HCT116 (cell line): ENCODE results near the gene ZC3H12A. TPM values are rescaled to one million over a fixed set of nuclear protein-coding genes. Genes with fewer than 3 reads are reported as not detected.

Source experiments
- ATAC-seq: fragments of 200-7000 bp; cut with Tn5 transposase; 2 replicates; pipeline ENCODE4 v1.9.1; 2020; ENCODE audit warnings: mild to moderate bottlenecking, moderate library complexity
- BruUV-seq: library from RNA; stranded (reverse); fragments of 400-500 nt; replicated peaks from 2 replicates; lab custom pipeline; 2021; lab: Mats Ljungman, UMichigan
- CTCF ChIA-PET: fragments of 300-600 bp; sonication (Branson Sonifier 250); formaldehyde crosslinking; loops from one replicate; lab custom pipeline; 2021; ENCODE audit warnings: antibody characterized with exemption; lab: Charles Lee
- POLR2A ChIA-PET: fragments of 300-600, 350-600 bp; sonication (Branson Sonifier 250); formaldehyde crosslinking; loops from one replicate; lab custom pipeline; 2021; ENCODE audit warnings: antibody characterized with exemption; lab: Charles Lee
- RAD21 ChIA-PET, 2 experiments: fragments of 300-600 bp; sonication (Branson Sonifier 250); formaldehyde crosslinking; loops; one replicate each; lab custom pipeline; 2023; ENCODE audit warnings: low total read pairs in 2 of 2; ENCODE audit not compliant: uncharacterized antibody in 2 of 2, unreplicated experiment in 2 of 2, low non-redundant PET in 1 of 2; lab: Charles Lee
- DNase-seq: peaks from one replicate; pipeline ENCODE4 v3.0.0-alpha.2; 2010; ENCODE audit warnings: low read depth, low spot score
- H2AFZ ChIP-seq: fragments of 200-600 bp; shearing (Covaris generic), sonication (generic); 2 replicates; pipeline ENCODE4 v1.6.1; 2017; ENCODE audit warnings: low read depth, mixed run types, mixed read lengths, antibody characterized with exemption, low read length; ENCODE audit not compliant: poor library complexity, severe bottlenecking
- H3K27ac ChIP-seq: 2 replicates; pipeline ENCODE4 v1.5.1; 2012; ENCODE audit warnings: low read depth, low read length
- H3K27me3 ChIP-seq: fragments of 200-600 bp; sonication (generic); 2 replicates; pipeline ENCODE4 v1.6.1; 2016; ENCODE audit warnings: mixed run types, low read length, mixed read lengths; ENCODE audit not compliant: insufficient read depth
- H3K36me3 ChIP-seq, 2 experiments: fragments of 200-500 bp in 1 of 2; fragments of 200-600 bp in 1 of 2; sonication (Bioruptor generic) in 1 of 2; sonication (generic) in 1 of 2; 2 replicates each; pipeline versions ENCODE4 v1.5.1 to v1.6.1; 2014 to 2016; ENCODE audit warnings: low read length in 2 of 2, inconsistent platforms in 1 of 2, mixed read lengths in 1 of 2, mixed run types in 1 of 2; ENCODE audit not compliant: insufficient read depth in 2 of 2, control insufficient read depth in 1 of 2
- H3K4me1 ChIP-seq, 2 experiments: fragments of 200-600 bp in 1 of 2; sonication (generic) in 1 of 2; 2 replicates each; pipeline versions ENCODE4 v1.5.1 to v1.6.1; 2012 to 2017; ENCODE audit warnings: low read length in 2 of 2, inconsistent platforms in 1 of 2, mild to moderate bottlenecking in 1 of 2, mixed read lengths in 1 of 2, mixed run types in 1 of 2, moderate library complexity in 1 of 2; ENCODE audit not compliant: insufficient read depth in 2 of 2, control insufficient read depth in 1 of 2
- H3K4me2 ChIP-seq: fragments of 200-600 bp; sonication (generic); 2 replicates; pipeline ENCODE4 v1.6.1; 2017; ENCODE audit warnings: mixed run types, low read length, mixed read lengths
- H3K4me3 ChIP-seq, 2 experiments: fragments of 200-600 bp in 1 of 2; sonication (generic) in 1 of 2; replicated peaks in 1 of 2; 2 replicates each; pipeline ENCODE4 v1.5.1; 2011 to 2016; ENCODE audit warnings: low read length in 2 of 2, control low read depth in 1 of 2, low read depth in 1 of 2, mild to moderate bottlenecking in 1 of 2, mixed read lengths in 1 of 2, mixed run types in 1 of 2
- H3K79me2 ChIP-seq: fragments of 200-600 bp; sonication (generic); 2 replicates; pipeline ENCODE4 v1.6.1; 2017; ENCODE audit warnings: mild to moderate bottlenecking, mixed run types, low read length, moderate library complexity, mixed read lengths; ENCODE audit not compliant: insufficient read depth
- H3K9ac ChIP-seq: fragments of 200-600 bp; sonication (generic); 2 replicates; pipeline ENCODE4 v1.6.1; 2016; ENCODE audit warnings: low read length, mixed read lengths
- H3K9me2 ChIP-seq: fragments of 200-600 bp; sonication (generic), shearing (Covaris generic); 2 replicates; pipeline ENCODE4 v1.6.1; 2017; ENCODE audit warnings: mixed run types, mild to moderate bottlenecking, moderate library complexity; ENCODE audit not compliant: insufficient read depth
- H3K9me3 ChIP-seq, 2 experiments: fragments of 200-500 bp in 1 of 2; fragments of 200-600 bp in 1 of 2; sonication (Bioruptor generic) in 1 of 2; sonication (generic) in 1 of 2; 2 replicates each; pipeline ENCODE4 v1.6.1; 2014 to 2017; ENCODE audit warnings: low read length in 2 of 2, mixed read lengths in 2 of 2, inconsistent platforms in 1 of 2, low read depth in 1 of 2, mild to moderate bottlenecking in 1 of 2, mixed run types in 1 of 2, moderate library complexity in 1 of 2; ENCODE audit not compliant: control insufficient read depth in 1 of 2, insufficient read depth in 1 of 2
- H4K20me1 ChIP-seq: fragments of 200-600 bp; sonication (generic), shearing (Covaris generic); 2 replicates; pipeline ENCODE4 v1.6.1; 2017; ENCODE audit warnings: mixed run types, mild to moderate bottlenecking, moderate library complexity; ENCODE audit not compliant: insufficient read depth
- CBX3 ChIP-seq: IDR thresholded peaks from 2 replicates; pipeline ENCODE4 v1.6.1; 2012; ENCODE audit warnings: low read depth
- ELF1 ChIP-seq: IDR thresholded peaks from 2 replicates; pipeline ENCODE4 v1.6.1; 2012; ENCODE audit warnings: low read depth, borderline replicate concordance
- EZH2phosphoT487 ChIP-seq: fragments of 200-600 bp; IDR thresholded peaks from 2 replicates; pipeline ENCODE4 v1.6.1; 2018; ENCODE audit warnings: antibody characterized with exemption, borderline replicate concordance
- FOSL1 ChIP-seq: IDR thresholded peaks from 2 replicates; pipeline ENCODE4 v1.6.1; 2012; ENCODE audit warnings: low read depth
- JUND ChIP-seq: IDR thresholded peaks from 2 replicates; pipeline ENCODE4 v1.6.1; 2012
- POLR2AphosphoS5 ChIP-seq: IDR thresholded peaks from 2 replicates; pipeline ENCODE4 v1.6.1; 2011; ENCODE audit warnings: mild to moderate bottlenecking, low read depth, low read length, moderate library complexity
- RAD21 ChIP-seq: IDR thresholded peaks from 2 replicates; pipeline ENCODE4 v1.6.1; 2012; ENCODE audit warnings: low read depth, mild to moderate bottlenecking
- SIN3A ChIP-seq: IDR thresholded peaks from 2 replicates; pipeline ENCODE4 v1.6.1; 2012; ENCODE audit warnings: low read depth
- SP1 ChIP-seq: IDR thresholded peaks from 2 replicates; pipeline ENCODE4 v1.6.1; 2012; ENCODE audit warnings: low read depth
- TCF7L2 ChIP-seq: IDR thresholded peaks from 2 replicates; pipeline ENCODE4 v1.7.0; 2011; ENCODE audit warnings: borderline replicate concordance, inconsistent platforms; ENCODE audit not compliant: insufficient read depth, insufficient read length; ENCODE audit errors: extremely low read depth
- YY1 ChIP-seq: IDR thresholded peaks from 2 replicates; pipeline ENCODE4 v1.6.1; 2011; ENCODE audit warnings: low read length, low read depth, moderate library complexity, mild to moderate bottlenecking; ENCODE audit not compliant: insufficient replicate concordance; ENCODE audit errors: extremely low read depth
- ZFX ChIP-seq: fragments of 450-650 bp; IDR thresholded peaks from 2 replicates; pipeline ENCODE4 v1.6.1; 2017
- ZNF274 ChIP-seq: fragments of 200-500 bp; sonication (Bioruptor generic); IDR thresholded peaks from 2 replicates; pipeline ENCODE4 v1.6.1; 2014; ENCODE audit warnings: mild to moderate bottlenecking, low read depth, low read length, inconsistent platforms
- intact Hi-C: fragments of 100-400 bp; cut with micrococcal nuclease; formaldehyde crosslinking; loops from 2 replicates; pipeline ENCODE4 v1.10.0; 2022
- total RNA-seq: library from RNA; stranded (reverse); gene quantifications from one replicate; pipeline ENCODE4 v1.2.1, GENCODE V29; 2021; ENCODE audit not compliant: unreplicated experiment
- TF ChIP-seq, protein P1 (sequence below): IDR thresholded peaks from 2 replicates; pipeline ENCODE4 v1.6.1; 2012
- TF ChIP-seq, protein P2 (sequence below): IDR thresholded peaks from 2 replicates; pipeline ENCODE4 v1.6.1; 2012

Gene ZC3H12A
- total RNA-seq, 1 experiment from 2014 or later: 10.6 TPM

DNA sequence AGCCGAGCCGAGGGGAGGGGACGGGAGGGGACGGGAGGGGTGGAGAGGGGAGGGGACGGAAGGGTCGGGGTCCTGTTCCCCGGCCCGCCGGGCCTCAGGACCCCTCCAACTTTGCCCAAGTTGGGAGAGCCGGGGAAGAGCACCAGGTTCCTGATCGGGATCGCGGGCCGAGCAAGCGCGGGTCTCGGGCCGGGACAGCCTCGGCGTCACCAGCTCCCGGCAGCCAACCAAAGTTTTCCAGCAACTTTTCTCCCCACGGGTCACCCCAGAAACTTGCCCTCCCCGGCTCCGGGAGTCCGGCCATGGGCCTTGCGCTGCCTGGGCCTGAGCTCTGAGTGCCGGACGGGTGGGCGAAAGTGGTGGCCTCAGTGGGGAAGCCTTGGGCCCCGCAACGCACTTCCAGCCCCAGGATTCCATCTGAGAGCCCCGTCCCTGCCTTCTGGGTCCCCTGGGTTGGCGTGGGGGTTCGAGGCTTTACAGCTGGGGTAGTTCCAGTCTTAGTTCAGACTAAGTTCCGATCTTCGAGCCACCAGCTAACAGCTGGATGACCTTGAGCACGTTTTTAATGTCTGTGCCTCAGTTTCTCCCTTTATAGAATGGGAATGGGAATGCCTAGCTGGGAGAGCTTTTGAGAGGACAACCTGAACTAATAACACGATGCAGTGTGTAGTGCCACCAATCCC is 458 bp downstream of the ZC3H12A start:
- TF ChIP-seq YY1 (no peak), ZFX (peak; percentile 50; the same call in 1 of the 2 replicates)
- H3K9me3 ChIP-seq: no peaks in the 10 kb centered on the region
- H2AFZ ChIP-seq: no peak overlapping the region
- H3K27ac ChIP-seq: peak overlapping the region; percentile 91
- no peaks in the 10 kb centered on the region for H4K20me1 ChIP-seq
- peak overlapping the region; percentile 88 for H3K9ac ChIP-seq
- peaks cover 73 to 86% of the 10 kb centered on the region in 2 experiments for H3K4me1 ChIP-seq
- peak overlapping the region; percentile 78 for H3K4me2 ChIP-seq
- POLR2A ChIA-PET: interaction anchor here (0.5 to 4.1 kb wide), 7 partner anchors 9 to 1102 kb away, joined by 4 to 34 read pairs (median 4); partner anchors contain the start of genes C1orf122 and YRDC
- no peak for DNase-seq
- ATAC-seq: peak; percentile 0; the same call in 1 of the 2 replicates
- H3K4me3 ChIP-seq: peak overlapping the region; percentile 80
- H3K36me3 ChIP-seq: peaks cover 0 to 7% of the 10 kb centered on the region in 2 experiments; a peak in 1 of 4 replicates
- intact Hi-C loops: loop anchor here (5.0 to 10.0 kb wide), 3 partner anchors 122 to 1920 kb away; partner anchors contain the start of genes GNL2 and UTP11
- CTCF ChIA-PET: interaction anchor here (1.6 to 7.2 kb wide), 2 partner anchors 13 to 932 kb away, joined by 3 to 59 read pairs; no protein-coding TSS in a partner anchor
- H3K9me2 ChIP-seq: no peaks in the 10 kb centered on the region
- BruUV-seq: TSS peak; percentile 57
- RAD21 ChIA-PET: interaction anchor here in 1 of 2 experiments (2.1 kb wide), 1 partner anchor 13 kb away, joined by 4 read pairs; no protein-coding TSS in a partner anchor
- H3K79me2 ChIP-seq: peaks cover 54% of the 10 kb centered on the region
- H3K27me3 ChIP-seq: 0 out of 2 replicates have a peak, but pooled peaks cover 3% of the 10 kb centered on the region

DNA sequence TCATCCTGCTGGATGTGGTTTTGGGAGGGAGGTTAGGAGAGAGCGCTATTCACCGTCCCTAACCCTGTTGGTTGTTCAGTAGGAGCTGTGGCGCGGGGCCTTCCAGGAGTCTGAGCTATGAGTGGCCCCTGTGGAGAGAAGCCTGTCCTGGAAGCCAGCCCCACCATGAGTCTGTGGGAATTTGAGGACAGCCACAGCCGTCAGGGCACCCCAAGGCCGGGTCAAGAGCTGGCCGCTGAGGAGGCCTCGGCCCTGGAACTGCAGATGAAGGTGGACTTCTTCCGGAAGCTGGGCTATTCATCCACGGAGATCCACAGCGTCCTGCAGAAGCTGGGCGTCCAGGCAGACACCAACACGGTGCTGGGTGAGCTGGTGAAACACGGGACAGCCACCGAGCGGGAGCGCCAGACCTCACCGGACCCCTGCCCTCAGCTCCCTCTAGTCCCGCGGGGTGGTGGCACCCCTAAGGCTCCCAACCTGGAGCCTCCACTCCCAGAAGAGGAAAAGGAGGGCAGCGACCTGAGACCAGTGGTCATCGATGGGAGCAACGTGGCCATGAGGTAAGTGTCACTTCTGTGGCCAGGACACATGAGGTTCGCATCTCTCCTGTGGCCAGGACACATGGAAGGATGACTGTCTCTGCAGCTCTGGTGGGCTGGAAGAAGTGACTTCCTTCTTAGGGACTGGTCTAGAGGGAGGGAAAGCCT is 1.2 kb downstream of the ZC3H12A start:
- RAD21 ChIA-PET: interaction anchor here in 1 of 2 experiments (2.1 kb wide), 1 partner anchor 12 kb away, joined by 4 read pairs; no protein-coding TSS in a partner anchor
- no peaks in the 10 kb centered on the region for H4K20me1 ChIP-seq
- H3K27ac ChIP-seq: peak overlapping the region; percentile 91
- H3K36me3 ChIP-seq: peaks cover 2 to 14% of the 10 kb centered on the region in 2 experiments; a peak in 2 of 4 replicates
- peak overlapping the region; percentile 80 for H3K4me3 ChIP-seq
- DNase-seq: no peak
- intact Hi-C loops: loop anchor here (10.0 kb wide), 1 partner anchor 1919 kb away; no protein-coding TSS in a partner anchor
- no peaks in the 10 kb centered on the region for H3K9me3 ChIP-seq
- H3K4me2 ChIP-seq: peak overlapping the region; percentile 78
- peaks cover 78 to 92% of the 10 kb centered on the region in 2 experiments for H3K4me1 ChIP-seq
- H3K79me2 ChIP-seq: peaks cover 61% of the 10 kb centered on the region
- 0 out of 2 replicates have a peak, but pooled peaks cover 3% of the 10 kb centered on the region for H3K27me3 ChIP-seq
- H3K9me2 ChIP-seq: no peaks in the 10 kb centered on the region
- TF ChIP-seq, protein P1, sequence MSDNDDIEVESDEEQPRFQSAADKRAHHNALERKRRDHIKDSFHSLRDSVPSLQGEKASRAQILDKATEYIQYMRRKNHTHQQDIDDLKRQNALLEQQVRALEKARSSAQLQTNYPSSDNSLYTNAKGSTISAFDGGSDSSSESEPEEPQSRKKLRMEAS: no peak
- TF ChIP-seq FOSL1 (no peak), RAD21 (no peak), POLR2AphosphoS5 (no peak), ELF1 (no peak), CBX3 (no peak), EZH2phosphoT487 (no peak), YY1 (no peak), SIN3A (no peak), SP1 (no peak), JUND (no peak), TCF7L2 (no peak), ZNF274 (no peak)
- TF ChIP-seq, protein P2, sequence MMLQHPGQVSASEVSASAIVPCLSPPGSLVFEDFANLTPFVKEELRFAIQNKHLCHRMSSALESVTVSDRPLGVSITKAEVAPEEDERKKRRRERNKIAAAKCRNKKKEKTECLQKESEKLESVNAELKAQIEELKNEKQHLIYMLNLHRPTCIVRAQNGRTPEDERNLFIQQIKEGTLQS: no peak
- TF ChIP-seq, all 23 proteins: peak for 0
- no TSS peak for BruUV-seq
- no peak for ATAC-seq
- ChIA-PET CTCF (interaction anchor here (0.8 to 7.2 kb wide), 3 partner anchors 12 to 933 kb away, joined by 3 to 59 read pairs (median 4); no protein-coding TSS in a partner anchor), POLR2A (interaction anchor here (0.5 to 4.1 kb wide), 7 partner anchors 9 to 1103 kb away, joined by 4 to 34 read pairs (median 4); partner anchors contain the start of genes C1orf122 and YRDC)
- H2AFZ ChIP-seq: no peak overlapping the region
- H3K9ac ChIP-seq: peak overlapping the region; percentile 88
